GM23248 (cell line): ENCODE data around the gene TSPEAR.

Source experiments
- EZH2 ChIP-seq: fragments of 200-600 bp; sonication (generic); IDR thresholded peaks from 2 replicates; pipeline ENCODE4 v1.6.1; 2018; ENCODE audit warnings: antibody characterized with exemption, mild to moderate bottlenecking; ENCODE audit not compliant: insufficient read depth, poor library complexity, severe bottlenecking
- EZH2phosphoT487 ChIP-seq: fragments of 200-600 bp; sonication (generic); IDR thresholded peaks from 2 replicates; pipeline ENCODE4 v1.6.1; 2018; ENCODE audit warnings: antibody characterized with exemption, moderate library complexity, mild to moderate bottlenecking, low read depth; ENCODE audit not compliant: insufficient read depth

DNA sequence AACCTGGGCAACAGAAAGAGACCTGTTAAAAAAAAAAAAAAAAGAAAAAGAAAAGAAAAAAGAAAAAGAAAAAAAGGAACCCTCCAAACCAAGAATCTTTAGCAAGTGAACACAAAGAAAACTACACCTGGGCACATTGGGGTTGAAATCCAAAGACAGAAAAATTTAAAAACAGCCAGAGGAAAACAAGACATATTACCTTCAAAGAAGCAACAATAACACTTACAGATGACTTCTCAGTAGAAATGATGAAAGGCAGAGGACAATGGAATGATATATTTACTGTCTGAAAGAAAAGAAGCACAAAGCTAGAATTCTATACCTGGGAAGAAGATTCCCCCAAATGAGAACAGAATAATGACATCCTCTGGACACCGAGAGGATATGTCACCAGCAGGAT is 168.7 kb downstream of the TSPEAR start:
- TF ChIP-seq EZH2phosphoT487 (no peak), EZH2 (no peak)
